SHP77 (cell line): ENCODE data around the gene RBBP5.

Experiments
- DNase-seq, 2 experiments: peaks; one replicate each; lab custom pipeline; 2025; lab: John Stamatoyannopoulos, UW

The RBBP5 gene

DNA sequence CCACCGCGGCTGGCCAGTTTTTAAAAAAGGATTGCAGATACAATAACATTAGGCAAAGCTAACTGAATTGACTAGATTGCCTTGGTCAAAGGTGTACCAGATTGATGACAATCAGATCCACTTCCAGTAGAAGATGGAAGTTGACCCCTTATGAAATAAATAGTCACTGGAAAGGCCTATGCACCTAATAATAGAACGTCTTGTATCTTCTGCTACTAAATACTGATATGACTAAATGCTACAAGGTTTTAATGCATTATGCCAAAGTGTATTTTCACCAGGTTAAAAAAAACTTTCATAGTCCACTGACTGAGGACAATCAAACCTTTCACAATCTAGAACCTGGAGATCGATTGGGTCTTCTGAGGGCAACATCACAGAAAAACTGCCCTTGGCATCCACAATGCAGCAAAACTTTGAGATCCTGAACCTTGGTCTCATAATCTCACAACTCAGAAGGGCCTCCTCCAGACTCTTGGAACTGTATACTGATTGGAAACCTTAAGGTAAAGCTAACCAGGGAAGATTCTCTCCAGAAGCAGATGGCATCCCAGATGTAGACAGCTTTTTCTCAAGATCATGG, 7.8 kb upstream of the RBBP5 start:
- no peak for DNase-seq

GRCh38 chr1:205128050-205128449, 6.3 kb upstream of the RBBP5 start:
- DNase-seq = no peak

GRCh38 chr1:205127646-205128045, 5.9 kb upstream of the RBBP5 start:
- DNase-seq = no peak

DNA sequence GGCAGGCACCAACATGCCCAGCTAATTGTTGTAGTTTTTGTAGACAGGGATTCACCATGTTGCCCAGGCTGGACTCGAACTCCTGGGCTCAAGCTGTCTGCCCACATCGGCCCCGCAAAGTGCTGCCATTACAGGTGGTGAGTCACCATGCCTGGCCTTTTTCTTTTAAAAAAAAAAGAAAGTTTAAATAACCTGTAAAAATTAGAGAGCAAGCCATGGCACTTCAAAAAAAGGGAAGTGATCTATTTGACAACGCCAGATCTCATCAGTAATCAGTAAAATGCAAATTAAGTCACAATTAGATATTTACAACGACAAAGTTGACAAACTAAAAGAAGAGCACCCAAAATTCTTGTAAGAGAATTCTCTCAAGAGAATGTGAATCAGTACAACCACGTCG, 2.9 kb upstream of the RBBP5 start:
- no peak for DNase-seq

GRCh38 chr1:205122489-205122882, 708 bp upstream of the RBBP5 start:
- DNase-seq = no peak

DNA sequence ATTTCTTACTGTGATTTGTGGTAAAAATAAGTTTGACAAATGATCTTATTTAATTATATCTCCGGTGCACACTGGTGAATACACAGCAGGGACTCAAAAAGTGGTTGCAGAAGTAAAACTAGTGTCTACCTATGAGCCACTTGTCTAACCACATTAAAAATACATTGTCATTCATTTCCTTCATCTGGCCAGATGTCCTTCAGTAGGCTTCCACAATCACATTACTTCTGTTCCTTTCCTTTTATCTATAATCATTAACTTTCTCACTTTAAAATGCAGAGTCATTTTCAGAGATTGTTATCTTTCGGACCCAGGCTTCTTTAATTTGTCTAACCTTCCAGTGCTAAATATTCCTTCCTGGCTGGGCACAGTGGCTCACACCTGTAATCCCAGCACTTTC, 3.0 kb downstream of the RBBP5 start:
- no peak for DNase-seq

DNA sequence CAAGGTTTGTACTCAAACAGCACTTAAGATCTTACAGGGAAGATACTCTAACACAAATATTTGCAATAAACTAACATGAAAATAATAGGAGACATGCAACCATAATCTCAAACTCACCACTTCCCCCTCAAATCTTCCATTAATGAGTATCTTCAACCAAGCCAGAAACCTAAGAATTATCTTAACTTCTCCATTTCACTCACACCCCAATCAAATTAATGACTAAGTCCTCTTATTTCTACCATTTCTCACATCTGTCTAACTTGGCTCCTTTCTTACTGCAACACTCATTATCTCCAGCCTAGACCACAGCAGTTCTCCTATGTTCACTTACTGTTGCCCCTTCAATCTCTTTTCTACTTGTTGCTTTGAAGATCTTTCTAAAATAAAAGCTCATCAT, 10.4 kb downstream of the RBBP5 start:
- DNase-seq = no peak

- no peak for DNase-seq
Measured at GRCh38 chr1:205109711-205110110, 12.1 kb downstream of the RBBP5 start.

GRCh38 chr1:205109269-205109668, 12.5 kb downstream of the RBBP5 start:
- DNase-seq = no peak

GRCh38 chr1:205108464-205108863, 13.3 kb downstream of the RBBP5 start:
- DNase-seq = no peak

GRCh38 chr1:205107327-205107726, 14.5 kb downstream of the RBBP5 start:
- DNase-seq = no peak

DNA sequence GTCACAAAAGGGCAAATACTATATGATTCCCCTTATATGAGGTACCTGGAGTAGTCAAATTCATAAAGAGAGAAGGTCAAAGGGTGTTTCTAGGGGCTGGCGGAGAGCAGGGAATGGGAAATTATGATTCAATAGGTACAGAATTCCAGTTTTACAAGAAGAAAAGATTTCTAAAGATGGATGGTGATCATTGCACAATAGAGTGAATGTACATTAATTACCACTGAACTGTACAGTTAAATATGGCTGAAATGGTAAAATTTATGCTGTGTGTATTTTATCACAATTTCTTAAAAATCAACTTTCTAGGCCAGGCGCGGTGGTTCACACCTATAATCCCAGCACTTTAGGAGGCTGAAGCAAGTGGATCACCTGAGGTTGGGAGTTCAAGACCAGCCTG, 19.4 kb downstream of the RBBP5 start:
- no peak for DNase-seq

DNA sequence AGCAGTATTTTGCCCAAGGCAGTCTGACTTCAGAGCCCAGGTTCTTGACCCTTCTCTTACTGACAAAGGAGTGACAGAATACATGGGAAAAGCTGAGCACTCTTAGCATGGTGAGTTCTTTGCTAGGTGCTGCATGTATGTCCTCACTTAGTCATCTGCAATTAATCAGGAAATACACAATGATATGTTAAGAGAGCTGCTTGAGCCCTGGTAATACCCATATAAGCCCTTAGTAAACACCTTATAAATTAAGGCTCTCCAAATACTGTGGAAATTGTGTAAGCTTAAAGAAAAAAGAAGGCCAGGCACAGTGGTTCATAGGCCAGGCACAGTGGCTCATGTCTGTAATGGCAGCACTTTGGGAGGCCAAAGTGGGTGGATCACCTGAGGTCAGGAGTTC, 23.5 kb downstream of the RBBP5 start:
- no peak for DNase-seq

- no peak for DNase-seq
Measured at GRCh38 chr1:205095422-205095821, 26.4 kb downstream of the RBBP5 start.

- no peak for DNase-seq
Measured at GRCh38 chr1:205091043-205091740, 30.6 kb downstream of the RBBP5 start.

DNA sequence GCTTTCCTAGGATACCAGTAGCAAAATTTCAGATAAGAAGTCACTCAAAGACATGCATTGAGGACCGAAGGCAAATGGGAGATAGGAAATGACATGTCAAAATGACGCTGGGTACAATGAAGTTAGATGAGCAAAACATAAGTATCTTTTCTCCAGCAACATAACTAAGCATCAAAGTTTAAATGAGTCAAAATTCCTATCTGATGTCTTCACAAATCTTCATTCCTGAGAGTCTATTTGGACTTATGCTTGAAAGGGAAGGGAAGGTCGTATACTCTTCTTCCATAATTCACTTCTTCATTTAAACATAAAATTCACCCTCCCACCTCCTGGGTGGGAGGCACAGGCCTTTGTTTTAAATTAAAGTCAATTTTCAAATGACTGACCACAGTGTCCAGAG, 33.4 kb downstream of the RBBP5 start:
- no peak for DNase-seq

GRCh38 chr1:205084360-205084759, 37.4 kb downstream of the RBBP5 start, which contains the start of gene TMEM81:
TSS of gene TMEM81 (minus strand) at chr1:205084460. CDS start at chr1:205084320, 140 bp downstream.
- DNase-seq = no peak

DNA sequence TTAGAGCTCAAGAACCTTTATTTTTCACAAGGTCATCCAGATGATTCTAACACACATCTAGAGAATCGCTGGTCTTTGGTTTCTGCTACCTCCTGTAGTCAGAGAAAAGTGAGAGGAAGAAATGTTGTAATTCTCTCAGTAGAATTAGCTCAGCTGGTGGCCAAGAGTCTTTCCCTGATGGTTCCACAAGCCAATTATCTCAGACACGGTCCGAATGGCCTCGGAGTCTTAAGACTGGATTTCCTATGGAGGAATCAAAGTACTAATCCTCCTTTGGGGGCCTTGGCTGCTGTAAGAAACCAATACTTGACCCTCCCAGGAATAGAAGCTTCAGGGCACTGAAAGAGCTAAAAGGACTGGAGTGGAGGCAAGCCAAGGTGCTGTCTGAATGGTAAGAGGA, 39.3 kb downstream of the RBBP5 start:
- DNase-seq = no peak

DNA sequence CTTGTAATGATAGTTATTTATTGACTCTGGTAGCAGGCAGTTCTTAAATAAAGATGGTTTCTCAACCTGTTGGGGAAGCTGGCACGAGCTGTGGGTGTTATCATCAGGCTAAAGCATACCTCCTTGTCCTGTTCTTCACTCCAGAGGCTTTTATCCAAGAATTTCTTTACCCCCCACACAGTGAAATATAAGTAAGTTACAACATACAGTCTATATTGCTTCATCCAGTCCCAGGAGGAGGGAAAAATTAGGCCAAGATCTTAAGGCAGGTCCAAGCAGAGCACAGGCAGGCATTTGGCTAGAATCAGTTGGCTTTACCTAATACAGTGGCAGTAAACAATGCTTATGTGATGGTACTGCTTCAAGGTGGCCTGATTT, 43.9 kb downstream of the RBBP5 start:
- no peak for DNase-seq

GRCh38 chr1:205077158-205077933, 44.4 kb downstream of the RBBP5 start:
- DNase-seq = no peak

GRCh38 chr1:205076245-205076761, 45.5 kb downstream of the RBBP5 start:
- no peak for DNase-seq

DNA sequence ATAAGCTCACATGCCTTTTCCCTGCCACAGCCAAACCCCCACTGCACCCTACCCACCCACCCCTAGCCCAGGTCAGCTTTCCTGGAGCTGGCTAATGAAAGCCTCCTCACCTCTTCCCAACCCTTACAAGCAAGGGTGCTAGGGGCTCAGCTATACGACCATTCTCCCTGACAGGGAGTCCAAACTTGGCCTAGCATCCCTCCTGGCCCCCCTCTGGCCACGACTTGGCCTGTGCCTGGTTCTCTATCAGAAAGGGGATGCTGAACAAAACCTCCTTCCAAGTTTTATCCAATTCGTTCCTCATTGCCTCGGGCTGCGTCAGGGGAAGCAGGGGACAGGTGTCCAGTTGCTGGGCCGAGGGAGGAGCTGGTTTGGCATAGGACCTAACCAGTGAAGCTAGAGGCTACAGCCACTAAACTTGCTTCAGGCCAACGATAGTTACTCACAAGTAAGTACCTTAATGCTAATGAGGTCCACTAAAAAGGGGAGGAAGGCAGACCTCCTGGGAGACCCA, 46.1 kb downstream of the RBBP5 start:
- DNase-seq = no peak

GRCh38 chr1:205074513-205074912, 47.3 kb downstream of the RBBP5 start:
- no peak for DNase-seq
